HEK293T (cell line): ENCODE results near the gene CERK.

Source experiments
- CTCF ChIA-PET: fragments of 350-600 bp; formaldehyde crosslinking; extraction: SDS; loops from one replicate; lab custom pipeline; 2021; ENCODE audit warnings: antibody characterized with exemption, inconsistent platforms; lab: Yijun Ruan, JAX
- POLR2A ChIA-PET: fragments of 350-600 bp; formaldehyde crosslinking; extraction: SDS; loops from one replicate; lab custom pipeline; 2020; ENCODE audit warnings: antibody characterized with exemption, inconsistent platforms; lab: Yijun Ruan, JAX
- DNase-seq: peaks from one replicate; pipeline ENCODE4 v3.0.0; 2012; ENCODE audit warnings: mixed read lengths; ENCODE audit errors: extremely low spot score
- ARNT ChIP-seq: fragments of 450-650 bp; IDR thresholded peaks from 2 replicates; pipeline ENCODE4 v1.6.1; 2017; ENCODE audit warnings: mild to moderate bottlenecking
- BHLHE40 ChIP-seq: fragments of 450-650 bp; IDR thresholded peaks from 2 replicates; pipeline ENCODE4 v1.6.1; 2016; ENCODE audit warnings: mild to moderate bottlenecking, moderate library complexity, borderline replicate concordance
- CTBP1 ChIP-seq: fragments of 450-650 bp; IDR thresholded peaks from 2 replicates; pipeline ENCODE4 v1.6.1; 2016; ENCODE audit warnings: borderline replicate concordance
- ELF4 ChIP-seq: fragments of 450-650 bp; IDR thresholded peaks from 2 replicates; pipeline ENCODE4 v1.6.1; 2017; ENCODE audit warnings: antibody characterized with exemption
- FOXA1 ChIP-seq: fragments of 450-650 bp; IDR thresholded peaks from 2 replicates; pipeline ENCODE4 v1.6.1; 2016; ENCODE audit warnings: mild to moderate bottlenecking
- FOXK2 ChIP-seq: fragments of 450-650 bp; IDR thresholded peaks from 2 replicates; pipeline ENCODE4 v1.6.1; 2016; ENCODE audit warnings: mild to moderate bottlenecking
- FOXM1 ChIP-seq: fragments of 450-650 bp; IDR thresholded peaks from 2 replicates; pipeline ENCODE4 v1.6.1; 2017; ENCODE audit warnings: mild to moderate bottlenecking, borderline replicate concordance
- HDGF ChIP-seq: fragments of 450-650 bp; IDR thresholded peaks from 2 replicates; pipeline ENCODE4 v1.6.1; 2017; ENCODE audit warnings: antibody characterized with exemption, borderline replicate concordance
- L3MBTL2 ChIP-seq: fragments of 450-650 bp; conservative IDR thresholded peaks from 2 replicates; pipeline ENCODE4 v1.6.1; 2016; ENCODE audit warnings: mild to moderate bottlenecking
- LEF1 ChIP-seq: fragments of 450-650 bp; IDR thresholded peaks from 2 replicates; pipeline ENCODE4 v1.6.1; 2017; ENCODE audit warnings: mild to moderate bottlenecking, borderline replicate concordance
- NFRKB ChIP-seq: fragments of 450-650 bp; IDR thresholded peaks from 2 replicates; pipeline ENCODE4 v1.6.1; 2016; ENCODE audit warnings: mild to moderate bottlenecking, moderate library complexity
- SP1 ChIP-seq: fragments of 450-650 bp; IDR thresholded peaks from 2 replicates; pipeline ENCODE4 v1.6.1; 2017
- SUZ12 ChIP-seq: fragments of 450-650 bp; IDR thresholded peaks from 2 replicates; pipeline ENCODE4 v1.6.1; 2016; ENCODE audit warnings: mild to moderate bottlenecking
- TARDBP ChIP-seq: fragments of 450-650 bp; IDR thresholded peaks from 2 replicates; pipeline ENCODE4 v1.6.1; 2016
- ZNF384 ChIP-seq: fragments of 450-650 bp; IDR thresholded peaks from 2 replicates; pipeline ENCODE4 v1.6.1; 2016
- TF ChIP-seq, protein P1 (sequence below): fragments of 450-650 bp; IDR thresholded peaks from 2 replicates; pipeline ENCODE4 v1.6.1; 2016

CERK gene

GRCh38 chr22:46753761-46754109 is 15.7 kb upstream of the CERK start:
- ChIA-PET CTCF (no interaction called here), POLR2A (no interaction called here)
- no peak for DNase-seq
- TF ChIP-seq ELF4 (no peak), FOXA1 (no peak), ZNF384 (no peak), FOXK2 (no peak)

- CTCF ChIA-PET, result no interaction called here
- no peak for TF ChIP-seq LEF1
- TF ChIP-seq CTBP1, result no peak
- DNase-seq, result no peak
- POLR2A ChIA-PET, result no interaction called here
Observed at GRCh38 chr22:46753360-46753759, 15.3 kb upstream of the CERK start.

DNA sequence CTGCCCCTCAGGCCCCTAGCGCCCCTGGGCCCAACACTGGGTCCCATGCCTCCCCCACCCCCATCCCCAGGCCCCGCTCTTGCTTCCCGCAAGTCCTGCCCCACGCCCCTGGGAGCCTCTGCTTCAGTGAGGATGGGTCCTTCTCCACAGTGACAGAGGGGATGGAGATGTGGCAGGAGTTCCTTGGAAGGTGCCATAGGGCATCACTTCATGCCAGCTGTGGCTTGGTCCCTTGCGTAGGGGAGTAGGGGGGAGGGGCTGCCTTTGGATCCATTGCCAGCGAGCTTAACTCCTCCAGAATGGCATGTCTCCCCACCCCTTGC is 14.9 kb upstream of the CERK start:
- ChIA-PET CTCF (no interaction called here), POLR2A (no interaction called here)
- no peak for DNase-seq
- TF ChIP-seq, protein P1, sequence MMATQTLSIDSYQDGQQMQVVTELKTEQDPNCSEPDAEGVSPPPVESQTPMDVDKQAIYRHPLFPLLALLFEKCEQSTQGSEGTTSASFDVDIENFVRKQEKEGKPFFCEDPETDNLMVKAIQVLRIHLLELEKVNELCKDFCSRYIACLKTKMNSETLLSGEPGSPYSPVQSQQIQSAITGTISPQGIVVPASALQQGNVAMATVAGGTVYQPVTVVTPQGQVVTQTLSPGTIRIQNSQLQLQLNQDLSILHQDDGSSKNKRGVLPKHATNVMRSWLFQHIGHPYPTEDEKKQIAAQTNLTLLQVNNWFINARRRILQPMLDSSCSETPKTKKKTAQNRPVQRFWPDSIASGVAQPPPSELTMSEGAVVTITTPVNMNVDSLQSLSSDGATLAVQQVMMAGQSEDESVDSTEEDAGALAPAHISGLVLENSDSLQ, result no peak
- TF ChIP-seq FOXA1, result no peak
- no peak for TF ChIP-seq LEF1
- TF ChIP-seq ZNF384, result no peak
- no peak for TF ChIP-seq FOXK2
- TF ChIP-seq L3MBTL2, result no peak
- no peak for TF ChIP-seq TARDBP
- TF ChIP-seq ARNT, result no peak
- no peak for TF ChIP-seq BHLHE40
- TF ChIP-seq NFRKB, result no peak

- no peak for DNase-seq
- CTCF ChIA-PET, result no interaction called here
- POLR2A ChIA-PET, result interaction anchor here (4.4 kb wide), 1 partner anchor 10 kb away, joined by 34 read pairs; the partner anchor contains the start of gene TBC1D22A
- TF ChIP-seq ZNF384 (no peak), ARNT (no peak), ELF4 (no peak), HDGF (no peak), LEF1 (no peak), CTBP1 (no peak), BHLHE40 (no peak), FOXK2 (no peak), SP1 (no peak), NFRKB (no peak), FOXA1 (no peak), SUZ12 (no peak)
Observed at GRCh38 chr22:46752286-46752987, 14.4 kb upstream of the CERK start.

- POLR2A ChIA-PET, result interaction anchor here (1.7 to 4.4 kb wide), 2 partner anchors 11 to 12 kb away, joined by 5 to 34 read pairs; partner anchors contain the start of gene TBC1D22A
- CTCF ChIA-PET, result interaction anchor here (1.5 kb wide), 1 partner anchor 8 kb away, joined by 6 read pairs; no protein-coding TSS in a partner anchor
- TF ChIP-seq CTBP1 (no peak), ELF4 (no peak), L3MBTL2 (no peak), NFRKB (no peak), ZNF384 (no peak), BHLHE40 (no peak)
- TF ChIP-seq, protein P1, result no peak
- no peak for DNase-seq
Observed at GRCh38 chr22:46750863-46751443, 12.9 kb upstream of the CERK start.

DNA sequence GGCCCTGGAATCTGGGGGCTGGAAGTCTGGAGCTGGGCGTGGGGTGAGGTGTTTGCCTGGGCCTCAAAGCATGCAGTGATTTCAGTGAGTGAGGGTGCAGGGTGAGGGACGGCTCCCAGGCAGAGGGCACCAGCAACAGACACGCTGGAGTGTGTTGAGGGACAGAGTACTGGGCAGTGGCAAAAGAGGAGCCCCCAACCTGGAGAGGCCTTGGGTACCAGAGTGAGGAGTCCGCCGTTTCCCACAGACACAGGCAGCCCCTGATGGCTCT is 12.4 kb upstream of the CERK start:
- TF ChIP-seq, protein P1, result no peak
- TF ChIP-seq FOXM1 (no peak), FOXK2 (no peak), SUZ12 (no peak), ZNF384 (no peak), HDGF (no peak), ARNT (no peak), CTBP1 (no peak), L3MBTL2 (no peak), FOXA1 (no peak), ELF4 (no peak), NFRKB (no peak)
- ChIA-PET POLR2A (interaction anchor here (1.7 to 4.4 kb wide), 2 partner anchors 11 to 12 kb away, joined by 5 to 34 read pairs; partner anchors contain the start of gene TBC1D22A), CTCF (interaction anchor here (1.5 kb wide), 1 partner anchor 8 kb away, joined by 6 read pairs; no protein-coding TSS in a partner anchor)
- no peak for DNase-seq
